HG03342 (cell line): ENCODE results near the gene FOXF2.

Source experiments
- ATAC-seq: cut with Tn5 transposase; IDR thresholded peaks from one replicate; pipeline ENCODE4 v1.9.1; 2021; ENCODE audit warnings: mild to moderate bottlenecking, moderate library complexity; ENCODE audit not compliant: unreplicated experiment

The FOXF2 gene

DNA sequence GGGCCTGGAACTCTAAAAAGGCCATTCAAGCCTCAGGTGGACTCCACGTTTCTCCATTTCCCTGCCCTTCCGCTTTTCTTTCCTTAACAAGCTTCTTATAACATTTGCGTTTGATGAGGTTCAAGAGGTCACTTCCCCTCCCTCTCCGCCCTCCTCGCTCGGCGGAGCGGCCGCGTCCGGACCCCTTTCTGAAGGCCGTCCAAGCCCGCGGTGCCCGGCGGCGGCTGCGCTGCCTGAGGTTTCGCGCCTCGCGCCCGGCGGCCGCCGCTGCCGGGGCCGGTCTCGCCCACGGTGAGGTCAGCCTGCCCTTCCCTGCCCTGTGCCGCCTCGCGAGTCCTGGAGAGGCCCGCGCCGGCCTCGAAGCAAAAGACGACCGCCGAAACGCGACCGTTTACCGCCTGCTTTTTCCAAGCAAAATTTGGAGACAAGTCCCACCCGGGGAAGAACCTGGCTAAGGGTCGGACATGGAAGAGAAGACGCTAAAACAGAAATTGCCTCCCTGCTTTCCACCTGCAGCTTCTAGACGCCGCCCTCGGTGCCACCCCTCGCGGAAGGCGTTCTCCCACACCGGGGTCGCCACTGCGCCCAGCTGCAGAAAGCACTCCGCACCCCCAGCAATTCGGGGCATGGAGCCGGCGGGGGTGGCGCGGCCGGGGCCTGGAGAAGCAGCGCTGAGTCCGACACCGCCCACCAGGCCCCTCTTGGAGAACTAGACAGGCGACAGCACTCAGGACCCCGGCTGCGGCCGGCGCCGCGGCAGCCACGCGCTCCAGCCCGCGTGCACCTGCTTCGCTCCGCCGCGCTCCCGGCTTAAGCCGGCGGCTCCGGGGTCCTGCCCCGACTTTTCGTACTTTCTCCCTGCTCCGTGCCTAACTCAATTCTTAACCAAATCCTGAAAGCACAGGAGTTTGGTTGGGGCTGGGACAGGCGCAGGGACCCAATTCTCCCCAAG lies 11.0 kb upstream of the FOXF2 start:
- no peak for ATAC-seq

DNA sequence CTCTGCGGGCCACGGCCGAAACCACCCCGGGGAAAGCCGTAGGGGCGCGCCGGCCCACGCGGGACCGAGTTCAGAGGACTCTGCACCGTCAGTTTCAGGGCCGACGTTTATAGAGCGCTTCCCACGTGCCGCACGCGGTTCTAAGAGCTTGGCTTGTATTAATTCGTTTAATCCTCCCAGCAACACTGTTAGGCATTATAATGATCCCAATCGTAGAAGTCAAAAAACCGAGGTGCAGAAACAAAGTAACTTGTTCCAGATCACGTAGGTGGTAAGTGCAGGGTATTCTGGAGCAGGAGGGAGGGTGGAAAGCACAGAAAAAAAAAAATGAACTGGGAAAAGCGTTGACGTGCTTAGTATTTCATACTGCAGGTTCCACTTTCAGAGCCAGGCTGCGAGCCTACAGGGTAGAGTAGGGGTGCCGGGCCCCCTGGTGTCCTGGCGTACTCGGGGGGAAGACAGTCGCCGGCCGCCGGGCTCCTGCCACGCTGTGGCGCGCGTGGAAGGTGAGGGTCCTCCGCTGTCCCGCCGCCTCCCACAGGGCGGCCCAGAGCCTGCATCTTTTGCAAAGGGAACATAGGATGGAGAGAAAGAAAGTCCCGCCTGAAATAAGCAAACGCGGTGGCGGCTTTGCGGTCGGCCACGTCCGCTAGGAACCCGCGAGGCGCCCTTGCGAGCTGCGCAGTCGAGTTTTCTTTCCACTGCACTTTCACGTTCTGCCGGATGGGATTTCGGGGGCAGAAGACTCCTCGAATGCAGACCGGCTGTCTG lies 10.2 kb upstream of the FOXF2 start:
- no peak for ATAC-seq

DNA sequence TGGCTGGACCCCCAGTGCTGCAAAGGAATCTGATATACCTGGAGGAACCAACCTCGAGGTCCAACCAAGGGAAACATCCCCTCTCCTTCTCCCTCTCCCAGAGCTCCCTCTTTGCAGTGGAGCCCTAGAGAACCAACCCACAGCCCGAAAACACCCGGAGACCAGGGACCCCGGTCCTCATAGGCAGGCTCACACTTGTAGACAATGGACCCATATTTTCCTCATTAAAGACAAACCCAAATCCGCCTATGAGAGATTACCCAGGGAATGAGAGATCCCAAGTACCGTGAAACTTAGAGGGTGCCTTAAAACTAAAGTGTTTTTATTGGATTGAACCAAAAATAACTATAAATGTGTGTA lies 9.6 kb upstream of the FOXF2 start:
- ATAC-seq, result no peak

DNA sequence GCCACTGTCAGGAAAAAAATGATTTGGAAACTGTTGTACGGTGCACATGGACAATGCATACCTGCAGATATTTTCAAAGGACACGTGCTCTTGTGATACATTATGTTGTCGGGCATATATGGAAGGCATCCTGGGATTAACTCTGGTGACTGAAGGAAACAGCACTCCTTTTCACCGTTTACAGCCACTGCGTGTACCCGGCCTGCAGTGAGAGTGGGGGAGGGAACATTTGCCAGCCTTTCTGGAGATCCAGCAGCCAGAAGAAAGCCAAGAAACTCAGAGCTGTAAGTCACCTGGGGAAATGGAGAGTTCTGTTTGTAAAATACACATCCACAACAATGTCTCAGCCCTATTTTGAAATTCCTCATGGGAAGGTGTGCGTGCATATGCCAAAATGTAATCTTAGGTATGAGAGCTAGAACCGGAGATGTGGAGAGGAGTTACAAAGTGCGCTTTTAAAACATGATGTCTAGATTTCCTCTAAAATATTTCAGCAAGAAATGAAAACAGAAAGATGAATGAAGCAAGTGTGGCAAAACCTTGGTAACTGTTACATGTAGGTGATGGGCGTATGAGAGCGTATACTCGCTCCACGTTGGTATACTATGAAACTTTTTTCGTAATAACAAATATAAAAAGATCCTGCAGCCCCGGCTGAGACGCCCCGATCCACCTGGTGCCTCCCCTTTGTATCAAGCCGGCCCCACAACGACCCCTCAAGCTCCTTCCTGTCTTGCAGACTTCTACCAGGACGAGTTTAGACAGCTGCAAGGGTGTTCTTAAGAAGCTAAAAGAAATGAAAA lies 8.6 kb upstream of the FOXF2 start:
- ATAC-seq, result no peak

DNA sequence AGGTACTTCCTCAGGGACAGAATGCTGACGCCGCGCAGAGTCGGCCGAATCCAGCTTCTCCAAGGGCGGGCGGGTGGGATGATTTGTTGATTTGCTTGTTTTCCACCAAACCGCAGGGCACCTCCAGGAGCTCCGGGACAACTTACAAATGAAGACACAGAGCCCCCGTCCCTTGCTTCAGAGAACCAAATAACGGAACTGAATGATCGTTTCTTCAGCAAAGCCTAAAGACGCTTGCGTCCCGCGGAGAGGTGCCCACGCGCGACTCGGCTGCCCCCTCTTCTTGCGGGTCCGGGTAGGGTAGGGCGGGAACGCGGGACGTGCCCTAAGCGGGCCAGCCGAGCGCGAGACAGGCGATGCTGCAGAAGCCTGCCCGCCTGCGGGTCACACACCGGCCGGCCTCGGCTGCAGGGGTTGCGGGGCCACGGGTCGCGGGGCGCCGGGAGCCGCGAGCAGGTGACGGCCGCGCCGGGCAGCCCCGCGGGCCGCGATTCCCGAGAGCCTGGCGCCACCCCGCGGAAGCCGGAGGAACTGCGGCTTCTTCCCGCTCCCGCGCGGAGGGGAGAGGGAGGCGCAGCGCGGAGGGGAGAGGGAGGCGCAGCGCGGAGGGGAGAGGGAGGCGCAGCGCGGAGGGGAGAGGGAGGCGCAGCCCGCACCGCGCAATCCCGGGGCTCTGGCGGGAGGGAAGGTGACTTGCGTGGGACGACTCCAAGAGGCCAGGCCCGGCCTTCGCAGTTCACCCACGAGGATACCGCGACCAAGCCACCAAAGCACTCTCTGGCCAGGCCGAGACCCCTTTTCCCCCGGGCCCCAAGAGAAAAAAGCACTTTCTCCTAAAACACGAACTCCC lies 7.7 kb upstream of the FOXF2 start:
- ATAC-seq, result no peak

DNA sequence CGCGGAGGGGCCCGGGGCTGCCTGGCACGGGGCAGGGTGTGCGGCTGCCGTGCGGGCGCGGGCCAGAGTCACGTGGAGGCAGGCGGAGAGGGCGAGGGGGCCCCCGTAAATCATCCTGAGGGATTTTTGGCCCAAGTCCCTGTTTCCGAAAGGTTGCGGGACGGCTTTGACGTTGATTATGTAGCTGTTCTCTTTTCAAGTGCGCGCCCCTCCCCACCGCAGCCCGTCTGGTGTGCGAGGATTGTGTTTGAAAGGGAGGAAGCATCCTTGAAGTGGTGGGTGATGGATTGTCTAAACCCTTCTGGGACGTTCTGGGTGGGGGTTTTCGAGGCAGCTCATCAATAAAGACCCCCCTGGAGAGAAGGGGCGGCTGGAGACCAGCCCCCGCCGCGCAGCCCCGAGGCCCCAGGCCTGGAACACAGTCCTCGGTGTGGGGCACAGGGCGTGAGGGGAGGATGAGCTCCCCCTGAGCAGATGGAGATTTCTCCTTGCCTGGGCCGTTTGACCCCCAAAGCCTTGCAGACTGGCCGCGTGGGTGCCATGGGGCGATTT lies 7.0 kb upstream of the FOXF2 start:
- no peak for ATAC-seq

DNA sequence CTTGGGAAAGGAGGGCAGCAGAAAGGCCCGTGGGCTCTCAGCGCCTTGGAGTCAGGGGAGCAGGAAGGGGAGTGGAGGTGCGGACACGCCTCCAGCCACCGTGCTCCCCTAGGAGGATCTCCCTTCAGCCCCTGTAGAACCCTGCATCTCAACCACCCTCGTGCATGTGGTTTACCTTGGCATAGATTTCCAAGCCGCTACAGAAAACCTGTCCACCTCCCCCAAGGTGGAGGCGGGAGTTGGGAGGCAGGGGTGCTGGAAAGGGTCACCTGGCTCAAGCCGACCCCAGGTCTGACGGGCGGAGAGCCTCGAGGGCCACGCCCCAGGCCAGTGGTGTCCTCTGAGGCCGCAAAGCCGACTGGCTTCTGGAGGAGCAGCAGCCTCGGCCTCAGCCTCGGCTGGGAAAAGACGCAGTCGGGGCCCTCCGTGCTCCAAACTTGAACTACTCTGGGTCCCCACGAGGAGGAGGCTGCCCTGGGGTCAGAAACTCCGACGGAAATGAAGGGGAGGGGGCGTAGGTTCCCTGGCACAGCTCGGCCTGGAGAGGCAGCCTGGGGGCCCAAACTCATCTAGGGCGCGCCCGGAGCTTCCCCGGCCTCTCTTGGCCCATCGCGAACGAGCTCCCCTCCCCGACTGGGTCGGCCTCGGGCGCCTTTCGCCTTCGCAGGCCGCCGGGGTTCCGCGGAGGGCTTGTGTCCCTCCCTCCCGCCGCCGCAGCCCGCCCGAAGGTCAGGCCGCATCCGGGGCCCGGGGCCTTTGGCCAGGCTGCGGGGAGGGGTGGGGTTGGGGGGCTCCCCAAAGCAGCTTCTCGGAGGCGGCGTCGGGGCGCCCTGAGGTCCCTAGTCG lies 6.3 kb upstream of the FOXF2 start:
- no peak for ATAC-seq

DNA sequence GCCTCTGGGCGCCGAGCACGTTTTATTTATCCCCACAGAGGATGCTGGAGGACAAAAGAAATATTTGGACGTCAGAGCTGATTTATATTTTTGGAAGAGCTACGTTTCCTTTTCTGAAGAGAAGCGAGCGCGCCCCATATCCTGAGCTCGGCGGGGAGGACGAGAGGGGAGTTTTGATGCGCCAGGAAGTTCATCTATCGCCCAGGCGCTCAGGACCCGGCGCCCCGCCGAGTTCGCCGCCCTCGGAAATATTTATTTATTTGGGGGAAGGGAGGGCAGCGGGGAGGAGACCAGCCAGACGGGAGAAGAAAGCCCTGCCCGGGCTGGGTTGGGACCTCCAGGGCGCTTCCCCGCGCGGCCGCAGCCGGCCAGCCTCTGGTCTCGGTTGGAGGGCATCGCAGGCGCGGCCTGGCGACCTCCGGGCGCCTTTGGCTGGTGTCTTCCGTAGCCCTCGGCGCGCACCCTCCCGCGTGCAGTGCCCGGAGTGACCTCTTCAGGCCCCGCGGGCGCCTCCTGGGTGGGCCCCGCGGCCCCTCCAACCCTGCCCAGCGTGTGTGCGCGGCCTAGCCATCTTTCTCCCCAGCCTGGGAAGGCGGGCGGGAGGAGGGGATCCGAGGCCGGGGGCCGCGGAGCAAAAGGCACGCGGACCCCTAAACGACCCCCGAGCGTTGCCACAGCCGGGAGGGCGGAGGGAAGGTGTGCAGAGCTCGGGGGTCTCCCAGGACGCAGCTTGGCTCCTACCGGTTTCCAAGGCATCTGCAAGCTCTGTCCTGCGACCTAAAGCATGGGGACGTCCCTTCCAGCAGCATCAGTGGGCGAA lies 5.4 kb upstream of the FOXF2 start:
- no peak for ATAC-seq

DNA sequence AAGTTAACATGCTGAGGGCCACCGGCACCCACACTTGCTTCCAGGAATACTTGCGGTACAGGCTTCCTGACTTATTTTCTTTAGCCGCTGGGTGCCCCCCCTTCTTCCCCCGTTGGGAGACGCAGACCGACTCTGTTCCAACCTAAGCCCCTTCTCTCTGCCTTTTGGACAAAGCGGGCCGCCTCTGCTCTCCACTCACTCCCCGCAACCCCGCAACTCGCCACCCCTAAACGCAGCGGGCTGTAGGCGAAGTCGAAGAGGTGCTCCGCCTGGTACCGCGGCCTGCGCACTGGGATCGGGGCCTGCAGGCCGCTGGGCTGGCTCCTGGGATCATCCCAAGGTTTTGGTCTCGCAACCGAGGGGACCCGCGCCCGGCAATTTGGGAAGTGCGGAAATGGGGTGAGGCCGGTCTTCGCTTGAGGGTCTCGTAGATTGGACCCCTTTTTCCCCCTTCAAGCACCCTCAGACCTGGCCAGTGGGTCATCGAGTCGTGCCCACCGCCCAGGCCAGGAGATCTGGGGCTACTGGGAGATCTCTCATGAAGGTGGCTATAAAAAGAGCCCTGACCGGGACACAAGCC lies 4.7 kb upstream of the FOXF2 start:
- ATAC-seq, result no peak

DNA sequence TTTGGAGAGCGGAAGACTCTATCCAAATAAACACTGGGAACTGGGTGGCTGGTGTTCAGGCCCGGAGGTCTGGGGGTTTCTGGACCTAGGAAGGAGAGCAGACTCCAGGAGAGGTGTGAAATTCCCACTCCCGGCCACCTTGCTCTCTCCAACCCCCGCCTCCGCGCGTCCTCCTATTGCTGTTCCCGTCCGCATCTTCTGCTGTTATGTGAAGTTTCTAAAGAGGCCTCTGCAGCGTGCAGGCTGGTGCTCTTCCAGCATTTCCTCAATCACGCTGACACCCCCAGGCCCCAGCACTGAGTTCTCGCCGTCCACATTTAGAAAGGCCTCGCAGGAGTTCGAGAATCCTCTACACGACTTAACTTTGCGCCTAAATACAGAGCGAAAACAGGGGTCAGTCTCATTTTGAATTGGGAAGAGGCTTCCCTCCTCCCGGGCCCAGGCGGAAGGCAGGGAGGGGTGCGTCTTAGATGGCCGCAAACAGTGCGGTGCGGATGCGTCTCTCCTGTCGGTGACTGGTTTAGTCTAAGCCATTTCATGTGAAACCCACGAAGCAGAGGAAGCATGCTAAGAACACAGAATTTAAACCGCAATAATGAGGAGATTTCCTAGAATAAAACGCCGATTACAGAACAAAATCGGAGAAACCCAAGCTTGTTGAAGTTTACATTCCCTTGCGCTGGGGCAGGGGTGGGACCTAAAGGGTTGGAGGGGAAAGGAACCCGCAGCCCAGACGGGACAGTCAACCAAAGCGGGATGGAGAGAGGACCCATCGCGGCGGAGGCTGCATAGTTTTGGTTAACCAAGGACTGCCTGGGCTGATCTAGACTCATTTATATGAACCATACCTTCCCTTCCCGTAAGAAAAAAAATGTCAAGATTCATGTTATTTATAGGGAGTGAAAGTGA lies 4.0 kb upstream of the FOXF2 start:
- no peak for ATAC-seq

DNA sequence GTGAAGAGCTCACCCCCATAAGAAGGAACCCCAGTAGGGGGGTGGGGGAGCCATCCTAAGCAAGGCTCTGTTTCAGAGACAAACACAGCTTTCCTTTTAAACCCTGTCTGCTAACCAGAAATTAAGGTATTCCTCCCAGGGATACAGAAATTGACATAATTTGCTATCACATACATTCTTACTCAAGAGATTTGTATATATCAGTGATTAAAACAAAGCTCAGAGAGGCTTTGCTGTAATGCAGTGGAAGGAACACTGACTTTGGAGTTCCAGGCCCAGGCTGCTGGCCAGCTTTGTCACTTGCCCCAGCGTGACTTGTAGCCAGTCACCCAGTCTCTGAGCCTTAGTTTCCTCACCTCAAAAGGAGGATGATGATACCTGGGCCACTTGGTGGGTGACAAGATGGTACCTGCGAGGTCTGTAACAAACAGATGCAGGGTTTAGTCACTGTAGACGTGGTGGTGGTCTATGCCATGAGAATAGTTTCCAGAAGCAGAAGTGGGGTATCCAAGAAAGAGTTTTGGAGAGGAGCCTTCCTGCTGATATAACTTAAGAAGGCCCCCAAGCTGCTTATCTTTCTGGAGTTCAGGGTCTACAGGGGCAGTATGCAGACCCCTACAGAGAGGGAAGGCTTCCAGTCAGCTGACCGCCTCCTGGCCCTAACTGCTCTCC lies 3.2 kb upstream of the FOXF2 start:
- ATAC-seq, result no peak

DNA sequence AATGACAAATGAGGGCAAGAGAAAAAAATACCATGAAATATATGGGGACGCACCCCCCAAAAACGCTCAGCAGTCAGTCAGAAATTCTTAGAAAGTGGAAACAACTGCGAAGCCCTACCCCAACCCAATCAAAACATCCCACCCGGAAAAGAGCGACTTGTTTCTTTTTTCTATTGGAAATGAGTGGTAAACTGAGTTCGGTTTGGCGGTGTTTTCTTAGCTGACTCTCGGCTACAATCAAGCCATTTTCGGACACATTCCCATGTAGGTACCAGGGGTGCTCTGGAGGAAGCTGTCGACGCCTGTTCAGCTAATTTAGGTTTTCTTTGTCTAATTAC lies 1.9 kb upstream of the FOXF2 start:
- no peak for ATAC-seq

DNA sequence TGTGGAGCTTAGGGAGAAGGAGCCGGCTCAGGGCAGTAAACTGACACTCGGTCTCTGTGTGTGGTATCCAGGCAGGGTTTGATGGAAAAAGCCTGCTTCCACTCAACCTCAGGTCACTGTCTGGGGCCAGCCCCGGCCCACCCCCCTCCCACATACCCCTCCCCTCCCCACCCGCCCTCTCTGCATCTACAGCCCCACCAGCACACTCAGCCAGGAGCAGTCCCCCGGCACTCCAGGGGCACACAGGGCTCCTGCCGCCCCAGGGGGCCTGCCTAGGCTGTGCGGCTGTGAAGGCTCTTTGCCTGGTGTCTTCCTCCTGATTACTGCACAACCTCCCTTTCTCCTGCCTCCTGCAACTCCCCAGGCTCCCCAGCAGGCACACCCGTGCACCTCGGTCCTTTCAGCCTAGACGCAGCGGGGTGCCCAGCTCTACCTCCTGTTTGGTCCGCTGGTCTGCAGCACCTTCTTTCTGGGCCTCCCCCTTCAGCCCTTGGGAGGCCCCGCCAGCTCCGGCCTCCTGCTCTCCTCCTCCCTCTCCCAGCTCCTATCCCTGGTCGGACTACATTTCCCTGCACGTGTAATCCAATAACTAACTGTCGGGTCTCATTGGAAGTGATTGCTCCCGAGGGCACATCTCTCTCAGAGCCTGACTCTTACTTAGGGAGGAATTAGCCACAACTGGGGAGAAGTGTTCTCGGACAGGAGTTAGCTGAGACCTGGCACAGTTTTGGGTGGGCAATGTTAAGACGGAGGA lies 1.3 kb upstream of the FOXF2 start:
- ATAC-seq, result no peak

DNA sequence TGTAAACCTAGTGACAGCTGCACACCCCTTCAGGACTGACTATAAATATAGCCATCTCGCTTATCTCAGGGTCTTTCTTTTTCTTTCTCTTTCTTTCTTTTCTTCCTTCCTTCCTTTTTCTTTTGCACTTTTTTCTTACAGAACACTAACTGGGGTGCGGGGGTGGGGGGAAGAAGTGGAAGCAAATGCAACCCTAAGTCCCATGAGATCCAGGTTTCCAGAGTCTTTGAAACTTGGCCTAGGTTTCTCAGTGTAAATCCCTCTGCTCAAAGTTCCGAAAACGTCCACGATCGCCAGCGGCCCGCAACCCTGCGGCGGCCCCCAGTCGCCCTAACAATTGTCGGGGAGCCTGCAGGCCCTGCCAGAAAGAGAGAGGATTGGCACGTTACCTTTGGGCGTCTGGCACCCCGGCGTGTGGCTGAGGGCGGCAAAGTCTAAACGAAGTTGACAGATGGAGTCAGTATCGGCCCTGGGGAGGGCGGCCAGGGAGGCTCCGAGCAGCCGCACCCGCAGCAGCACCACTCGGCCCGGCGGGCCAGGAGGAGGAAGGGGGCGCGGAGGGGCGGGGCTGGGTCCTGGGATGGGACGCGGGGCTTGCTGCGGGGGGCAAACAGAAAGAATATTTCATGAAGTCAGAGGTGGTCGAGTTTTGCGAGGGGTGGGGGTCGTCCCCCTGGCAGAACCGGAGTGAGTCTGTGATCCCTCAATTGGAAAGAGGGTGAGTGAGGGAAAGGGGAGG lies 577 bp upstream of the FOXF2 start:
- no peak for ATAC-seq
